A549 (cell line): ENCODE data around the gene PRLR. TPM values are rescaled to one million over a fixed set of nuclear protein-coding genes. Genes with fewer than 3 reads are reported as not detected.

ENCODE experiments used
- ATAC-seq, 2 experiments: fragments of 200-7000 bp in 1 of 2; fragments of >200 bp in 1 of 2; cut with Nextera tagmentation in 1 of 2; cut with Tn5 transposase in 1 of 2; 3 replicates each; pipeline versions ENCODE4 v1.8.0 to v1.9.1; 2018 to 2020; ENCODE audit warnings: mild to moderate bottlenecking in 1 of 2, moderate library complexity in 1 of 2
- CTCF ChIA-PET: fragments of 300-600 bp; sonication (Branson Sonifier 250); formaldehyde crosslinking; extraction: SDS; loops from one replicate; lab custom pipeline; 2021; ENCODE audit warnings: antibody characterized with exemption, inconsistent platforms; lab: Yijun Ruan, JAX
- POLR2A ChIA-PET: fragments of 350-600 bp; formaldehyde crosslinking; extraction: SDS; loops from one replicate; lab custom pipeline; 2021; ENCODE audit warnings: antibody characterized with exemption, inconsistent platforms; lab: Yijun Ruan, JAX
- DNase-seq, 2 experiments: peaks; one replicate each; pipeline versions ENCODE4 v3.0.0 to v3.0.0-alpha.2; 2011 to 2016; ENCODE audit warnings: low read depth in 1 of 2, low spot score in 1 of 2
- FAIRE-seq: peaks from 2 replicates; lab custom pipeline; 2011; peaks lifted over from hg19 to GRCh38; lab: Jason Lieb, UNC
- H3K27ac ChIP-seq, 2 experiments: fragments of >200 bp; sonication (Bioruptor Twin); formaldehyde crosslinking; 3 replicates each; pipeline ENCODE4 v1.5.1; 2016 to 2017
- H3K4me1 ChIP-seq: fragments of >200 bp; sonication (Bioruptor Twin); formaldehyde crosslinking; 3 replicates; pipeline ENCODE4 v1.6.1; 2016
- H3K4me2 ChIP-seq: fragments of >200 bp; sonication (Bioruptor Twin); formaldehyde crosslinking; 3 replicates; pipeline ENCODE4 v1.6.1; 2016
- H3K4me3 ChIP-seq: fragments of >200 bp; sonication (Bioruptor Twin); formaldehyde crosslinking; 3 replicates; pipeline ENCODE4 v1.5.1; 2016
- H3K9me3 ChIP-seq: fragments of >200 bp; sonication (Bioruptor Twin); formaldehyde crosslinking; 3 replicates; pipeline ENCODE4 v1.6.1; 2016
- CEBPB ChIP-seq, 2 experiments: fragments of >200 bp in 1 of 2; sonication (Bioruptor Twin) in 1 of 2; formaldehyde crosslinking in 1 of 2; IDR thresholded peaks; 2 replicates each; pipeline ENCODE4 v1.6.1; 2012 to 2016
- CHD4 ChIP-seq: fragments of 200-600 bp; sonication (generic); IDR thresholded peaks from 2 replicates; pipeline ENCODE4 v1.6.1; 2016; ENCODE audit warnings: antibody characterized with exemption, mild to moderate bottlenecking, borderline replicate concordance
- CTCF ChIP-seq: fragments of >200 bp; sonication (Bioruptor Twin); formaldehyde crosslinking; IDR thresholded peaks from 3 replicates; pipeline ENCODE4 v1.5.1; 2016
- EP300 ChIP-seq, 2 experiments: fragments of >200 bp; sonication (Bioruptor Twin); formaldehyde crosslinking; IDR thresholded peaks; 2 replicates in 1 of 2; 3 replicates in 1 of 2; pipeline ENCODE4 v1.6.1; 2016 to 2017
- ESRRA ChIP-seq: fragments of 150-350 bp; IDR thresholded peaks from 2 replicates; pipeline ENCODE4 v1.6.1; 2014; ENCODE audit warnings: mild to moderate bottlenecking, low read length, borderline replicate concordance
- HOXA7 ChIP-seq: fragments of 250-450 bp; sonication (Bioruptor Pico); IDR thresholded peaks from 2 replicates; pipeline ENCODE4 v1.5.0; 2020; ENCODE audit warnings: mild to moderate bottlenecking, moderate library complexity
- HOXB13 ChIP-seq: fragments of 250-450 bp; sonication (Bioruptor Pico); IDR thresholded peaks from 2 replicates; pipeline ENCODE4 v1.5.0; 2020; ENCODE audit warnings: low read depth, mild to moderate bottlenecking, moderate library complexity
- HOXB5 ChIP-seq: fragments of 250-450 bp; sonication (Bioruptor Pico); IDR thresholded peaks from 2 replicates; pipeline ENCODE4 v1.5.0; 2020; ENCODE audit warnings: mild to moderate bottlenecking, moderate library complexity
- JUNB ChIP-seq: fragments of >200 bp; sonication (Bioruptor Twin); formaldehyde crosslinking; IDR thresholded peaks from 2 replicates; pipeline ENCODE4 v1.6.1; 2016
- MAFK ChIP-seq: fragments of 450-650 bp; IDR thresholded peaks from 2 replicates; pipeline ENCODE4 v1.6.1; 2014; ENCODE audit not compliant: partially characterized antibody
- NPAS2 ChIP-seq: fragments of 250-450 bp; sonication (Bioruptor Pico); IDR thresholded peaks from 2 replicates; pipeline ENCODE4 v1.8.0; 2022; ENCODE audit warnings: mild to moderate bottlenecking, moderate library complexity, borderline replicate concordance
- NR3C1 ChIP-seq: fragments of >200 bp; sonication (Bioruptor Twin); formaldehyde crosslinking; IDR thresholded peaks from 3 replicates; pipeline ENCODE4 v1.6.1; 2017
- RNF2 ChIP-seq: fragments of 200-600 bp; sonication (generic); IDR thresholded peaks from 2 replicates; pipeline ENCODE4 v1.6.1; 2016; ENCODE audit warnings: low read depth, mild to moderate bottlenecking, antibody characterized with exemption, moderate library complexity, borderline replicate concordance
- SREBF2 ChIP-seq: fragments of 450-650 bp; IDR thresholded peaks from 2 replicates; pipeline ENCODE4 v1.6.1; 2014; ENCODE audit warnings: mild to moderate bottlenecking, moderate library complexity
- TFCP2L1 ChIP-seq: fragments of 250-450 bp; sonication (Bioruptor Pico); IDR thresholded peaks from 2 replicates; pipeline ENCODE4 v1.5.0; 2021; ENCODE audit warnings: mild to moderate bottlenecking
- TP53 ChIP-seq: fragments of 250-450 bp; sonication (Bioruptor Pico); IDR thresholded peaks from 2 replicates; pipeline ENCODE4 v1.5.0; 2021; ENCODE audit warnings: mild to moderate bottlenecking, moderate library complexity
- ZSCAN20 ChIP-seq: fragments of 250-450 bp; sonication (Bioruptor Pico); IDR thresholded peaks from 2 replicates; pipeline ENCODE4 v1.8.0; 2022; ENCODE audit warnings: mild to moderate bottlenecking, moderate library complexity
- WGBS: methylation state at CpG from one replicate; pipeline ENCODE4 v1.1.6; 2017; ENCODE audit errors: missing lambda C conversion rate; 5-methylcytosine and 5-hydroxymethylcytosine counted together
- polyA plus RNA-seq, 4 experiments: library from polyadenylated mRNA; depleted of rRNA in 3 of 4; stranded (reverse); fragments of >200 nt; fragmentation: RNase III in 1 of 4; extraction: RNeasy Plus Mini Kit Qiagen cat#74134 plus additional on column Dnase treatment in 1 of 4; gene quantifications; 2 replicates in 3 of 4; 3 replicates in 1 of 4; pipeline ENCODE4 v1.2.3, GENCODE V29; 2011 to 2017
- TF ChIP-seq, protein P1 (sequence below): fragments of 250-450 bp; sonication (Bioruptor Pico); IDR thresholded peaks from 2 replicates; pipeline ENCODE4 v1.5.0; 2020; ENCODE audit warnings: low read depth, mild to moderate bottlenecking, moderate library complexity
- TF ChIP-seq, protein P2 (sequence below): fragments of 200-600 bp; sonication (generic); IDR thresholded peaks from 2 replicates; pipeline ENCODE4 v1.6.1; 2016; ENCODE audit warnings: antibody characterized with exemption, mild to moderate bottlenecking, moderate library complexity
- TF ChIP-seq, protein P3 (sequence below): fragments of >200 bp; sonication (Bioruptor Twin); formaldehyde crosslinking; IDR thresholded peaks from 2 replicates; pipeline ENCODE4 v1.6.1; 2016

Gene PRLR
- polyA plus RNA-seq, 2 of the 4 experiments (the other 2 are of a cell fraction), result 0.09 TPM; not detected in 1

DNA sequence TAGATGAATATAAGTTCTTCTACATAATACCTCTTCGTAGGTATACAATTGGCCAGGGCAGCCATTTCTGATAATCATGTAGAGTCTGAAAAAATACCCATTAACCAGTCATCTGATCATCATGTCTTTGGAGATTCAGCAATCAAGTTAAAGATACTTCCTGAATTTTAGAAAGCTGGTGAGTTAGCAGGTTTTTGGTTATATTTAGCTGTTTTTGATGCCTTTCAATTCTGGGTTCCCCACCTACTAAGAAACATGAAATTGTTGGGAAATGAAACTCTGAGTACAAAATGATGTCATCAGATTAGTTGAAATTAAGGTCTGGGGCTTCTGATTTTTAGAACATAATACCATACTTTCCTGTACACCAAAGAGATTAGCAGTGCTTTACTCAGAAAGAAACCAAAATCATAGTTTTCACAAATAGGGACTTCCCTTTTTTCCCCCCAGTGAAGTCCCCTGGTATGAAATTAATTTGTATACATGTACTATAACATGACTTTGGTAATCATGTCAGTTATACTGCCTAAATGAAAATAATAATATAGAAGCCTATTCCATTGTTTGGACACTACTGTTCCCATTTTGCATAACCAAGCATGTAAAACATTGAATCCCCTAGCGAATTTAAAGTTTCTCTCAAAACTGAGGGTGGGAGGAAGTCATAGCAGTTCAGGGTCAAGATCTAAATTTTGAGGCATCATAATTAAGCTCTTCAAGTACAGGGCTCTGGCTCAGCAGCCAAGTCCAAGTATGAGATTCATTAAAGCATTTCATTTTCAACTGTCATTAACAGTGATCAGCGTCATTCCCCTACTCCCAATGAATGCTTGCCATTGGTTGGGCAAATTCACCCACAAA lies 17.9 kb downstream of the PRLR start:
- CTCF ChIA-PET, result interaction anchor here (0.7 kb wide), 1 partner anchor 66 kb away, joined by 3 read pairs; no protein-coding TSS in a partner anchor
- DNase-seq (no peak), FAIRE-seq (no peak)
- Histone ChIP-seq H3K4me1 (no peaks in the 10 kb centered on the region), H3K9me3 (no peaks in the 10 kb centered on the region), H3K4me2 (no peak overlapping the region), H3K27ac (no peak overlapping the region), H3K4me3 (no peak overlapping the region)
- 0% methylated on average over 3 of the region's 3 CpGs for WGBS
- POLR2A ChIA-PET, result no interaction called here
- no peak for TF ChIP-seq SREBF2
- TF ChIP-seq NPAS2, result no peak
- TF ChIP-seq, protein P1, sequence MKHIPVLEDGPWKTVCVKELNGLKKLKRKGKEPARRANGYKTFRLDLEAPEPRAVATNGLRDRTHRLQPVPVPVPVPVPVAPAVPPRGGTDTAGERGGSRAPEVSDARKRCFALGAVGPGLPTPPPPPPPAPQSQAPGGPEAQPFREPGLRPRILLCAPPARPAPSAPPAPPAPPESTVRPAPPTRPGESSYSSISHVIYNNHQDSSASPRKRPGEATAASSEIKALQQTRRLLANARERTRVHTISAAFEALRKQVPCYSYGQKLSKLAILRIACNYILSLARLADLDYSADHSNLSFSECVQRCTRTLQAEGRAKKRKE (CRISPR knock-in tag), result no peak
- TF ChIP-seq NR3C1, result no peak
- no peak for TF ChIP-seq HOXB13 (CRISPR knock-in tag)
- no peak for TF ChIP-seq TFCP2L1 (CRISPR knock-in tag)
- no peak for TF ChIP-seq MAFK
- TF ChIP-seq HOXA7 (CRISPR knock-in tag), result no peak
- TF ChIP-seq EP300 (IDR thresholded peaks at IDR 0.05), result no peak
- TF ChIP-seq, all 56 proteins: peak for 0
- no peak for ATAC-seq

GRCh38 chr5:35209862-35210261 lies 20.4 kb downstream of the PRLR start:
- H3K4me1 ChIP-seq, result no peaks in the 10 kb centered on the region
- no peak overlapping the region for H3K27ac ChIP-seq
- FAIRE-seq (no peak), DNase-seq (no peak), ATAC-seq (no peak)
- no peaks in the 10 kb centered on the region for H3K9me3 ChIP-seq
- CTCF ChIA-PET, result interaction anchor here (0.6 to 0.8 kb wide), 2 partner anchors 63 to 998 kb away, joined by 3 to 4 read pairs; no protein-coding TSS in a partner anchor
- H3K4me2 ChIP-seq, result no peak overlapping the region
- no peak overlapping the region for H3K4me3 ChIP-seq
- TF ChIP-seq NR3C1, result no peak
- no peak for TF ChIP-seq ZSCAN20
- TF ChIP-seq EP300 (IDR thresholded peaks at IDR 0.05), result no peak
- no peak for TF ChIP-seq HOXB5 (CRISPR knock-in tag)
- TF ChIP-seq, protein P2, sequence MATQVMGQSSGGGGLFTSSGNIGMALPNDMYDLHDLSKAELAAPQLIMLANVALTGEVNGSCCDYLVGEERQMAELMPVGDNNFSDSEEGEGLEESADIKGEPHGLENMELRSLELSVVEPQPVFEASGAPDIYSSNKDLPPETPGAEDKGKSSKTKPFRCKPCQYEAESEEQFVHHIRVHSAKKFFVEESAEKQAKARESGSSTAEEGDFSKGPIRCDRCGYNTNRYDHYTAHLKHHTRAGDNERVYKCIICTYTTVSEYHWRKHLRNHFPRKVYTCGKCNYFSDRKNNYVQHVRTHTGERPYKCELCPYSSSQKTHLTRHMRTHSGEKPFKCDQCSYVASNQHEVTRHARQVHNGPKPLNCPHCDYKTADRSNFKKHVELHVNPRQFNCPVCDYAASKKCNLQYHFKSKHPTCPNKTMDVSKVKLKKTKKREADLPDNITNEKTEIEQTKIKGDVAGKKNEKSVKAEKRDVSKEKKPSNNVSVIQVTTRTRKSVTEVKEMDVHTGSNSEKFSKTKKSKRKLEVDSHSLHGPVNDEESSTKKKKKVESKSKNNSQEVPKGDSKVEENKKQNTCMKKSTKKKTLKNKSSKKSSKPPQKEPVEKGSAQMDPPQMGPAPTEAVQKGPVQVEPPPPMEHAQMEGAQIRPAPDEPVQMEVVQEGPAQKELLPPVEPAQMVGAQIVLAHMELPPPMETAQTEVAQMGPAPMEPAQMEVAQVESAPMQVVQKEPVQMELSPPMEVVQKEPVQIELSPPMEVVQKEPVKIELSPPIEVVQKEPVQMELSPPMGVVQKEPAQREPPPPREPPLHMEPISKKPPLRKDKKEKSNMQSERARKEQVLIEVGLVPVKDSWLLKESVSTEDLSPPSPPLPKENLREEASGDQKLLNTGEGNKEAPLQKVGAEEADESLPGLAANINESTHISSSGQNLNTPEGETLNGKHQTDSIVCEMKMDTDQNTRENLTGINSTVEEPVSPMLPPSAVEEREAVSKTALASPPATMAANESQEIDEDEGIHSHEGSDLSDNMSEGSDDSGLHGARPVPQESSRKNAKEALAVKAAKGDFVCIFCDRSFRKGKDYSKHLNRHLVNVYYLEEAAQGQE, result no peak
- no peak for TF ChIP-seq ESRRA
- TF ChIP-seq RNF2, result no peak
- TF ChIP-seq JUNB, result no peak
- no peak for TF ChIP-seq TP53 (CRISPR knock-in tag)
- TF ChIP-seq, protein P3, sequence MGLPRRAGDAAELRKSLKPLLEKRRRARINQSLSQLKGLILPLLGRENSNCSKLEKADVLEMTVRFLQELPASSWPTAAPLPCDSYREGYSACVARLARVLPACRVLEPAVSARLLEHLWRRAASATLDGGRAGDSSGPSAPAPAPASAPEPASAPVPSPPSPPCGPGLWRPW, result no peak
- TF ChIP-seq CHD4, result no peak
- TF ChIP-seq CEBPB (IDR thresholded peaks at IDR 0.05), result no peak
- TF ChIP-seq CTCF, result no peak
- TF ChIP-seq HOXA7 (CRISPR knock-in tag), result no peak
- POLR2A ChIA-PET, result no interaction called here
- WGBS, result 24% methylated on average over 3 of the region's 3 CpGs
